ENCODE results near the gene LPIN3. TPM values are rescaled to one million over a fixed set of nuclear protein-coding genes. Genes with fewer than 3 reads are reported as not detected.

Gene LPIN3
- total RNA-seq, 1 experiment from 2014 or later: 27.9 TPM

GRCh38 chr20:41361757-41362747 is 21.4 kb downstream of the LPIN3 start:
- no TSS peak for BruUV-seq (replicated peaks)
- Histone ChIP-seq H3K9me2 (replicated peaks; ENCODE audit: low read length) (no peaks in the 10 kb centered on the region), H3K9ac (ENCODE audit: low read length) (no peak overlapping the region), H3K27me3 (ENCODE audit: low read length) (peaks cover 27% of the 10 kb centered on the region), H3F3A (ENCODE audit: low read length, unreplicated experiment) (no peaks in the 10 kb centered on the region), H3K4me1 (ENCODE audit: insufficient read depth, low read length) (no peaks in the 10 kb centered on the region), H3K27ac (ENCODE audit: low read length) (no peak overlapping the region), H3K4me3 (ENCODE audit: low read length) (no peak overlapping the region), H3K9me3 (ENCODE audit: low read length) (no peaks in the 10 kb centered on the region), H3K79me2 (ENCODE audit: low read length) (no peaks in the 10 kb centered on the region), H3K36me3 (ENCODE audit: low read depth, low read length) (peaks cover 7% of the 10 kb centered on the region; the same call in 1 of the 2 replicates), H3K4me2 (ENCODE audit: low read length) (no peak overlapping the region), H4K20me1 (ENCODE audit: low read length) (no peaks in the 10 kb centered on the region), H2AFZ (ENCODE audit: low read length) (no peak overlapping the region)
- ATAC-seq: no peak
- CTCF ChIA-PET: interaction anchor here (1.0 kb wide), 1 partner anchor 22 kb away, joined by 4 read pairs; the partner anchor contains the start of gene LPIN3
- TF ChIP-seq CTCF (conservative IDR thresholded peaks at IDR 0.05; ENCODE audit: low read depth, low read length): no peak
- TF ChIP-seq EZH2 (IDR thresholded peaks at IDR 0.05; ENCODE audit: low read length, unreplicated experiment): no peak
- TF ChIP-seq EZH2phosphoT487 (IDR thresholded peaks at IDR 0.05; ENCODE audit: borderline replicate concordance, low read length): no peak
- POLR2A ChIA-PET (ENCODE audit: unreplicated experiment): no interaction called here
- DNase-seq: no peak
- intact Hi-C loops (cut with micrococcal nuclease): no loop called here

GRCh38 chr20:41362748-41363140 is 22.1 kb downstream of the LPIN3 start:
- no peaks in the 10 kb centered on the region for H3K79me2 ChIP-seq (ENCODE audit: low read length)
- DNase-seq (no peak), ATAC-seq (no peak)
- H3K4me1 ChIP-seq (ENCODE audit: insufficient read depth, low read length): no peaks in the 10 kb centered on the region
- peaks cover 34% of the 10 kb centered on the region for H3K27me3 ChIP-seq (ENCODE audit: low read length)
- intact Hi-C loops (cut with micrococcal nuclease): no loop called here
- no peak overlapping the region for H2AFZ ChIP-seq (ENCODE audit: low read length)
- BruUV-seq (replicated peaks): no TSS peak
- no peaks in the 10 kb centered on the region for H3K9me3 ChIP-seq (ENCODE audit: low read length)
- H3K36me3 ChIP-seq (ENCODE audit: low read depth, low read length): peaks cover under 1% of the 10 kb centered on the region; the same call in 1 of the 2 replicates
- CTCF ChIA-PET: no interaction called here
- no peak overlapping the region for H3K4me3 ChIP-seq (ENCODE audit: low read length)
- no peaks in the 10 kb centered on the region for H3F3A ChIP-seq (ENCODE audit: low read length, unreplicated experiment)
- no peaks in the 10 kb centered on the region for H3K9me2 ChIP-seq (replicated peaks; ENCODE audit: low read length)
- H3K9ac ChIP-seq (ENCODE audit: low read length): no peak overlapping the region
- no peaks in the 10 kb centered on the region for H4K20me1 ChIP-seq (ENCODE audit: low read length)
- TF ChIP-seq EZH2 (IDR thresholded peaks at IDR 0.05; ENCODE audit: low read length, unreplicated experiment): no peak
- no peak for TF ChIP-seq CTCF (conservative IDR thresholded peaks at IDR 0.05; ENCODE audit: low read depth, low read length)
- no peak for TF ChIP-seq EZH2phosphoT487 (IDR thresholded peaks at IDR 0.05; ENCODE audit: borderline replicate concordance, low read length)
- no peak overlapping the region for H3K27ac ChIP-seq (ENCODE audit: low read length)
- POLR2A ChIA-PET (ENCODE audit: unreplicated experiment): no interaction called here
- H3K4me2 ChIP-seq (ENCODE audit: low read length): no peak overlapping the region

- no peaks in the 10 kb centered on the region for H3K4me1 ChIP-seq (ENCODE audit: insufficient read depth, low read length)
- no peaks in the 10 kb centered on the region for H3K9me3 ChIP-seq (ENCODE audit: low read length)
- ChIA-PET CTCF (no interaction called here), POLR2A (ENCODE audit: unreplicated experiment) (no interaction called here)
- H4K20me1 ChIP-seq (ENCODE audit: low read length): no peaks in the 10 kb centered on the region
- ATAC-seq (no peak), DNase-seq (no peak)
- no peaks in the 10 kb centered on the region for H3F3A ChIP-seq (ENCODE audit: low read length, unreplicated experiment)
- H3K9me2 ChIP-seq (replicated peaks; ENCODE audit: low read length): no peaks in the 10 kb centered on the region
- no TSS peak for BruUV-seq (replicated peaks)
- H3K4me3 ChIP-seq (ENCODE audit: low read length): no peak overlapping the region
- peaks cover 35% of the 10 kb centered on the region for H3K27me3 ChIP-seq (ENCODE audit: low read length)
- H3K36me3 ChIP-seq (ENCODE audit: low read depth, low read length): no peaks in the 10 kb centered on the region
- H3K27ac ChIP-seq (ENCODE audit: low read length): no peak overlapping the region
- TF ChIP-seq EZH2 (IDR thresholded peaks at IDR 0.05; ENCODE audit: low read length, unreplicated experiment) (no peak), EZH2phosphoT487 (IDR thresholded peaks at IDR 0.05; ENCODE audit: borderline replicate concordance, low read length) (no peak), CTCF (conservative IDR thresholded peaks at IDR 0.05; ENCODE audit: low read depth, low read length) (no peak)
- no peak overlapping the region for H3K4me2 ChIP-seq (ENCODE audit: low read length)
- intact Hi-C loops (cut with micrococcal nuclease): no loop called here
- no peak overlapping the region for H3K9ac ChIP-seq (ENCODE audit: low read length)
- H2AFZ ChIP-seq (ENCODE audit: low read length): no peak overlapping the region
- no peaks in the 10 kb centered on the region for H3K79me2 ChIP-seq (ENCODE audit: low read length)
Measured at GRCh38 chr20:41363601-41364000, 23.0 kb downstream of the LPIN3 start.

All from PC-3 (cell line).